Activated T-cell treated with anti-CD3 and anti-CD28 coated beads for 4 hours (primary cell): ENCODE data around the gene PCTP.

ENCODE experiments used
- DNase-seq: peaks from one replicate; pipeline ENCODE4 v3.0.0-alpha.2; 2020

PCTP gene

GRCh38 chr17:55758171-55758570 lies 7.3 kb downstream of the PCTP start:
- DNase-seq = no peak

GRCh38 chr17:55760643-55761355 lies 9.9 kb downstream of the PCTP start:
- DNase-seq = no peak

DNA sequence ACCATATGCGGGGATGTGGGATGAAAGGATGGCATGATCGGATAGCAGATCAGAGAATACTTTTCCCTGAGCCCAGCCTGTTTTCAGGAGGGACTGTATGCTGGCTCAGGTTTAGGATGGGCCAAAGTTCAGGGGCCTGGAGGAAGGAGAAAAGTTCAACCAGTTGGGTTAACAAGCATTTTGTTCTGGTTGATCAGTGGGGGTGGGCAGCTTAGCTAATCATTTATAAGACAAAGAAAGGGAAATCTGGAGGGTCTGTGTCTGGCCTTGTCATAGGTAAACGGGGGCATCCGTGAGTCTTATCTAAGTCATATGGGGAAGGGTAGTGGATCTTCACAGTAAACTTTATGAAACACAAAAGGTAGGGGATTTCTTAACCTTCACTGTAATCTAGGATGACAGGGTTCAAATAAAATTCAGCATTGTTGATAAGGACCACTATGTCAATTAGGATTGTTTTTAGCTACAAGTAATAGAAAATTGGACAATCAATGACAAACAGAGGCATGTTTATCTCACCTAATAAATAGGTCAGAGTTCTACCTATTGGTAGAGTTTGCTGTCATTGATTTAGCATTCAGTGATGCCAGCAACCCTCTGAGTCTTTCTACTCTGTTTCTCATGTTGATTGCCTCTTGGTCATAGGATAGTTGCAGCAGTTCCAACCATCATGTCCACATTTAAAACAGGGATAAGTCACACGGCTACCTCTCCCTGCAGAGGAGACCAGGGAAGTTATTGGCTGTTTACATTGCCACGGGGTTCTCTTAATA lies 11.4 kb downstream of the PCTP start:
- no peak for DNase-seq

DNA sequence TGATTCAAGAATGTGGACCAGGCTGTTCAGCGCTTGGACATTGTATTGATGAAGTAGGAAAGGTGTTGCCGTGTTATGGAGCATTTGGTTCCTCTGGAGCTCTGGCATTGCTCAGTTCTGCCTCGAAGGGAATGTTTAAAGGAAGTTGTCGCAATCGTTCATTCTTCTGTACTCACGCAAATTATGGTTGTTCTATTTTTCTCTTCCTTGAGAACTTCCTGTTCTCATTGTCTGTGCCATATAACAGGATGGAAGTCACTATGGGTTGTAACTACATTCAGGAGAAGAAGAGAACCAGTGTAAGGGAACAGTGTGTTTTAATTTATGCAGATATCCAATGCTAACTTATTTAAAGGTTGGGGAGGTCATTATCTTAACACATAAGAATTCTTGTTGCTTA lies 13.0 kb downstream of the PCTP start:
- DNase-seq = no peak

GRCh38 chr17:55764610-55765009 lies 13.8 kb downstream of the PCTP start:
- DNase-seq = no peak

- DNase-seq = no peak
These were observed 14.6 kb downstream of the PCTP start for GRCh38 chr17:55765472-55765871.

DNA sequence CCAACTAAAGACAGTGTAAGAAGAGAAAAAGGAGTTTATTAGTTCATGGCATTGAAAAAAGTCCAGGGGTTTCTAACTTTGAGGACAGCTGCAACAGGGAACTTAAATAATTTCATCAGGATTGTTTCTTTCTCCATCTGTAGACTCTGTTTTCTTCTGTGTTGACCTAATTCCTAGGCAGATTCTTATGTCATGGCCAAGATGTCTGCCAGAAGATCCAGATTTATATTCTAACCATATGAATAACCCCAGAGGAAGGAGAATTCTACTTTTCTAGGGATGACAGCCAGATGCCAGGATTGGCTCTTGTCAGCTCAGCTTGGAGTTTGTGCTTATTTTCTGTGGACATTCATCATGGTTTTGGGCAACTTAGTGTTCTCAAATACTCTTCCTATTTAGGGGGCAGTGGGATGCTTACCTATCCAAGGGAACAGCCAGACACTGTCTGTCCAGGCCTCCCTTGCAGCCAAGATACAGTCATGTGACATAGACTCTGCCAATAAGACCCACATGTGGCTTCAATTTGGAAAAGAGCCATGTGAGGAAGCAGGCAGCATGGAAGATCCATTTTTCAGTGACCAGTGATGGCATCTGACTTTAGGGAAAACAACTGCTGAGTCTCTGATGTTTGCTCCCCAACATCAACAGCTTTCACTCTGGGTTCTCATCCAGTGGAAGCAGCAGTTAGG lies 18.2 kb downstream of the PCTP start:
- no peak for DNase-seq

DNA sequence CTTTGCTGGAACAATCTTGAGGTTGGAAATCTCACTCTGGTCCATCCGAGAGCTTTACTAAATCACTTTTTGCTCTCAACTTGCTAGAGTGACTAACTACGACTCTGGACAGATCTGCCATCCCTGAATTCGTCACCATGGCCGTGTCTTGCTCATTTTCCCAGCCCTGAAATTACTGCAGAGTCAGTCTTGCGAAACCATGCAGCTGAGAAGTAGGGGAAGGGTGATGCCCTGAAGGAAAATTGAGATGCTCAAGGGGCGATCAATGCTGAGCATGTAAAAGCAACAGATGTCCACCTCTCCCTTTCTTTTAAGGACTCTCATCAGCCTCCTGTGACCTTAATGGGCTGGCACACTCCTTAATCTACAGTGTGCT lies 18.8 kb downstream of the PCTP start:
- DNase-seq = no peak

GRCh38 chr17:55770196-55770870 lies 19.5 kb downstream of the PCTP start:
- no peak for DNase-seq

GRCh38 chr17:55772086-55772485 lies 21.2 kb downstream of the PCTP start:
- no peak for DNase-seq

DNA sequence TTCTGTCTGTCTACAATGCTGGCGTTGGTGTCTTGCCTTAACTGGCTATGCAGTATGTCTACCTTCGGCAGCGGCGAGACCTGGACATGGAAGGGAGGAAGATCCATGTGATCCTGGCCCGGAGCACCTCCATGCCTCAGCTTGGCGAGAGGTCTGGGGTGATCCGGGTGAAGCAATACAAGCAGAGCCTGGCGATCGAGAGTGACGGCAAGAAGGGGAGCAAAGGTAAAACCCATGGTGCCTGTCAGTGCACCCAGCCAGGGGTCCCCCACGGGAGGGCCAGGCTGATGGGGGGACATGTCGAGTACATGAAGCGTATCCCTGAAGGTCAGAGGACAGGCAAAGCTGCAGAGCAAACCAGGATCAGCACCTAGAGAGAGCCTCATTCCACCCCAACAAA lies 22.8 kb downstream of the PCTP start:
- DNase-seq = no peak

GRCh38 chr17:55774846-55775271 lies 24.0 kb downstream of the PCTP start:
- DNase-seq = no peak

- no peak for DNase-seq
These were observed 25.4 kb downstream of the PCTP start for GRCh38 chr17:55776271-55776670.

DNA sequence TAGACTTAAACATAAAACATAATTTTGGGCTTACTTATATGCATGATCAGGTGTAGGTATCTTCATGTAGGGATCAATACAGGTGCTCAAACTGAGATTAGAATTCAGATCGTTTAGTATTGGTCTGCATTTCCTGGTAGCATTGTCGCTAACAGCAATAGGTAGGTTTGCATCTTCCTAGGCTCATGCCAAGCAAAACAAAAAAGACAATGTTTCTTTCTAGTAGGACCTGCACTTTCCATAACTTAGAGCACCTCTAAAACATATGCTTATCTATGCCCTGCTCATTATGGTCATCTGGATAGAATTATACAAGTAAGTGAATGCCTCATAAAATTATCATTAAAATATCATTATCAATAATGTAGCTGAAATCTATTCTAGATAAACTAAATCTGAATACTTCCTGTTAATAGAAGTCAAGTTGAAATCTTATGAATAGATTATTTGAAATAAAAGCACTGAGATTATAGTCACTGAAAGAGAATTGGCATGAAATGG lies 26.7 kb downstream of the PCTP start:
- DNase-seq = no peak

GRCh38 chr17:55778389-55779118 lies 27.7 kb downstream of the PCTP start:
- no peak for DNase-seq

DNA sequence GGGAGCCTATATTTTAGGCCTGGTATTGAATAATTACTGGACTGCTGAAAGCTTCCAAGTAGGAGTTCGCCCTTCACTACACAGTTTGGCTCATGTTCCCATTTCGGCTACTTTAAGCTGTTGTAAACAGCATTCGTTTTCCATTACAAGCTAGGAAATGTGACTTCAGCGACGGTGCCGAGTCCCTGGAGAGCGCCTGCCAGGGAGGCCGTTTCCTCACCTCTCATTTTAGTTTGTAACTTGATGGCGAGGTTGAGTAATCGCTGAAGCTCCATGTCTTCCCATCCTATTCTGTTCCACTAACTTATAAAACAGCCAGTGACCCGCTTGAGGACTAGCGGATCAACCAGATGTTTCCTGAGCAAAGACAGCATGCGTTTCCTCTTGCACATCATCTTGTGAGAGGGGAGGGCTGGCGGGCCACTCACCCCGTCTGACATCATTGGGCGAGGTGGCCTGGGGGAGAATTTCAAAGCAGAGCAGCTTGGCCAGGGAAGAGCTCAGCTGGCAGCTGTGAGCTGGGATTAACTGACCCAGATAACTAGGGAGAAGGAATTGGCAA lies 32.9 kb downstream of the PCTP start:
- no peak for DNase-seq

GRCh38 chr17:55784666-55785065 lies 33.8 kb downstream of the PCTP start:
- DNase-seq = no peak

DNA sequence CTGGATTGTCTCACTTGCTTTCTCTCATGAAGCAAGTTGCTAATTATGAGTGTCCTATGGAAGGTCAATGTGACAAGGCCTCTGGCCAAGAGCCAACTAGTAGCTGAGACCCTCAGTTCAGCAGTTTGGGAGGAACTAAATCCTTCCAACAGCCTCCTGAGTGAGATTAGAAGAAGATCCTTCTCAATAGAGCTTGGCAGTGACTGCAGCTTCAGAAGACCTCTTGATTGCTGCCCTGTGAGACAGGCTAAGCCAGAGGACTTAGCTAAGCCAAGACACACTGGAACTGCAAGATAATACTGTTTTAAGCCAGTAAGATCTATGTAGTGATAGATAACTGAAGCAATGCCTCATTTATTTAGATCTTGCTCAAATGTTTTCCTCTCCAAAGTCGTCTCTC lies 34.3 kb downstream of the PCTP start:
- DNase-seq = no peak

DNA sequence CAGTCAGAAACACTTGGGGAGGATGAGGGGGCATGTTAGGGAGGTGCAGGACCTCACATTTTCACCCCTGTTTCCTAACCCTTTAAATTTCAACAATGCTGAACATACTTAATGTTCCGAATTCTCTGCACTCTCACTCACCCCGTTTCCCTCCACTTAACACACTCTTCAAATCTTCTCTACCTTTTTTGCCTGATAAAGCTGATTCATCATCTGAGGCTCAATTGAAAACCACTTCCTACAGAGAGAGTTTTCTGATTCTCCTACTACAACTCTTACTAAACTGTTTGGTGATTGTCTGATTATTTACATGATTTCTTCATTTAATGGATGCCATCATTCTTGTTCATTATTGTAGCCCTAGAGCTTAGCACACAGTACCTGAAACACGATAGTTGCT lies 42.4 kb downstream of the PCTP start:
- DNase-seq = no peak

GRCh38 chr17:55794725-55795482 lies 44.1 kb downstream of the PCTP start:
- DNase-seq = no peak

DNA sequence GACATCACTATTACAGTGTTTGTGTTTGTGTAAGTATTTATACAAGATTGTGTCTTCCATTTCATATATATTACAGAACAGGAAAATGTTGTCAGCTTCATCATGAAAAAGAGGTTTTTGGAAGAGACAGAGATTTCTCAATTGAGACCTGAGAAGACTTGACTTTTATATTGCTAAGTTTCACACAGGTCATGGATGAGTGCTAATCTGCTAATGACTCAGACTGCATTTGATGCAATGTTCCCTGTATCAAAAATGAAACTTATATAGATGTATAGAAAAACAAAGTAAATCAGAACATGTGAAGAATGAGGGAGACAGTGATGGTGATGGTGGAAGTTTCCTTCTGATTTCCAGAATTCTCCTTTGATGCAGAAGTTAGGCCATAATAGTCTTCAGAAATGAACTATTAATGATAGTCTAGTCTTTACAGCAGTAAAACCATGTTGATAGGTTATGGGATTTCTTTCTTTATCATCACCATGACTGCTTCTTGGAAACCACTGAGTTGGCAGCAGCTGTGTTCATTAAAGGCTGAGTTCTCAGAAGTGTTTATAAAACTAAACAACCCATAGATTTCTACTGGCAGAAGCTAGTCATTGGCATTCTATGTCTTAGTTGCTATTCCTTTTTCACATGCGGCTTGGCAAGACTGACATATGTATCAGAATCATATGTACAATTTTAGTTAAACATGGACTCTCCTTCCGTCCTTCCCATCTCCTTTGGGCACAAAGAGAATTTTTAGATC lies 56.1 kb downstream of the PCTP start:
- no peak for DNase-seq
